Measurements from ENCODE around the gene KIF24. TPM values are rescaled to one million over a fixed set of nuclear protein-coding genes. Genes with fewer than 3 reads are reported as not detected.

Gene KIF24
- total RNA-seq, 1 experiment from 2014 or later: 5.8 TPM

- Histone ChIP-seq H3K36me3 (ENCODE audit: control insufficient read depth in 1 of 2, insufficient read depth in 2 of 2, low read length in 2 of 2) (peaks cover 0 to 2% of the 10 kb centered on the region in 2 experiments; a peak in 1 of 4 replicates), H3K4me3 (replicated peaks in 1 of 2; ENCODE audit: low read depth in 1 of 2, low read length in 2 of 2) (no peak overlapping the region), H3K9me3 (ENCODE audit: control insufficient read depth in 1 of 2, insufficient read depth in 1 of 2, low read depth in 1 of 2, low read length in 2 of 2) (no peaks in the 10 kb centered on the region), H3K27ac (ENCODE audit: low read depth, low read length) (no peak overlapping the region), H3K27me3 (ENCODE audit: insufficient read depth, low read length) (no peaks in the 10 kb centered on the region), H3K79me2 (ENCODE audit: insufficient read depth, low read length) (no peaks in the 10 kb centered on the region), H3K9ac (ENCODE audit: low read length) (no peak overlapping the region), H3K4me1 (ENCODE audit: control insufficient read depth in 1 of 2, insufficient read depth in 2 of 2, low read length in 2 of 2) (peaks cover 15 to 28% of the 10 kb centered on the region in 2 experiments), H4K20me1 (ENCODE audit: insufficient read depth) (no peaks in the 10 kb centered on the region), H2AFZ (ENCODE audit: low read depth, low read length, poor library complexity, severe bottlenecking) (no peak overlapping the region), H3K9me2 (ENCODE audit: insufficient read depth) (no peaks in the 10 kb centered on the region), H3K4me2 (ENCODE audit: low read length) (no peak overlapping the region)
- ChIA-PET CTCF (interaction anchor here (0.9 to 6.7 kb wide), 3 partner anchors 29 to 42 kb away, joined by 3 to 54 read pairs (median 4); no protein-coding TSS in a partner anchor), POLR2A (interaction anchor here (0.7 kb wide), 1 partner anchor 169 kb away, joined by 4 read pairs; no protein-coding TSS in a partner anchor), RAD21 (ENCODE audit: low non-redundant PET in 1 of 2, low total read pairs in 2 of 2, uncharacterized antibody in 2 of 2, unreplicated experiment in 2 of 2) (no interaction called here)
- TF ChIP-seq POLR2A (IDR thresholded peaks at IDR 0.05; ENCODE audit: borderline replicate concordance, extremely low read depth, insufficient read depth, insufficient read length) (no peak), REST (IDR thresholded peaks at IDR 0.05; ENCODE audit: low read depth) (no peak), FOSL1 (IDR thresholded peaks at IDR 0.05; ENCODE audit: low read depth) (no peak), ZBTB33 (IDR thresholded peaks at IDR 0.05; ENCODE audit: extremely low read depth, insufficient replicate concordance, low read length) (no peak), JUND (IDR thresholded peaks at IDR 0.05) (no peak), ZFX (IDR thresholded peaks at IDR 0.05) (no peak)
- no peak for ATAC-seq
- no TSS peak for BruUV-seq (replicated peaks)
- intact Hi-C loops (cut with micrococcal nuclease): no loop called here
- DNase-seq (ENCODE audit: low read depth, low spot score): no peak
These were observed 45.3 kb upstream of the KIF24 start for GRCh38 chr9:34374339-34374738.

Data from HCT116 (cell line).